ENCODE data around the gene KDM3A. TPM values are rescaled to one million over a fixed set of nuclear protein-coding genes. Genes with fewer than 3 reads are reported as not detected.

KDM3A gene
- total and polyA plus RNA-seq, 2 of the 8 experiments (the other 6 are each of a cell fraction or from before 2014, with no cell fraction given), result 15.8 to 29.2 TPM

- no peak for FAIRE-seq
- DNase-seq (ENCODE audit: low read depth in 1 of 2, low spot score in 2 of 2), result no peak
- H3K18ac ChIP-seq (ENCODE audit: extremely low read depth, low read length), result no peak overlapping the region
- CTCF ChIA-PET (ENCODE audit: partially characterized antibody), result no interaction called here
- H3K4me2 ChIP-seq (ENCODE audit: insufficient read depth in 1 of 2, low read depth in 2 of 2, low read length in 2 of 2), result no peak overlapping the region
- H2AK5ac ChIP-seq (ENCODE audit: low read depth, low read length), result no peak overlapping the region
- TF ChIP-seq GTF2F1 (IDR thresholded peaks at IDR 0.05; ENCODE audit: borderline replicate concordance, low read depth, low read length), result no peak
- no peak for TF ChIP-seq TAF7 (optimal IDR thresholded peaks at IDR 0.05; ENCODE audit: borderline replicate concordance, low read depth, low read length)
- no peak for TF ChIP-seq HDAC2 (IDR thresholded peaks at IDR 0.05; ENCODE audit: borderline replicate concordance in 1 of 2, low read depth in 2 of 2, low read length in 2 of 2)
- H2BK120ac ChIP-seq (replicated peaks; ENCODE audit: low read depth, low read length), result no peak overlapping the region
- H3K27ac ChIP-seq (ENCODE audit: low read depth, low read length), result no peak overlapping the region
- H3K4me1 ChIP-seq (replicated peaks in 1 of 4; ENCODE audit: control insufficient read depth in 3 of 4, insufficient read depth in 4 of 4, low read length in 3 of 4), result no peaks in the 10 kb centered on the region
- H2BK12ac ChIP-seq (ENCODE audit: low read depth, low read length), result no peak overlapping the region
- no peak overlapping the region for H3K4ac ChIP-seq (replicated peaks; ENCODE audit: insufficient read length, low read depth, low read length)
- no peak overlapping the region for H3K56ac ChIP-seq (replicated peaks; ENCODE audit: insufficient read length, low read depth, low read length)
- H3K79me1 ChIP-seq (ENCODE audit: low read depth, low read length), result no peaks in the 10 kb centered on the region
- no peak overlapping the region for H2AFZ ChIP-seq (ENCODE audit: low read length)
- no peaks in the 10 kb centered on the region; a peak in 1 of 7 replicates for H3K27me3 ChIP-seq (replicated peaks in 1 of 4; ENCODE audit: control insufficient read depth in 3 of 4, extremely low read depth in 1 of 4, insufficient read depth in 3 of 4, low read length in 3 of 4)
- H2BK15ac ChIP-seq (ENCODE audit: low read length), result no peak overlapping the region
- H4K5ac ChIP-seq (ENCODE audit: insufficient read length, low read depth, low read length), result no peak overlapping the region
- H2BK5ac ChIP-seq (ENCODE audit: low read depth, low read length), result no peak overlapping the region
- no peak overlapping the region for H2BK20ac ChIP-seq (ENCODE audit: low read length)
- H4K20me1 ChIP-seq (replicated peaks in 1 of 2; ENCODE audit: control insufficient read depth in 1 of 2, insufficient read depth in 2 of 2, low read length in 2 of 2), result no peaks in the 10 kb centered on the region
- no peak overlapping the region for H3K23ac ChIP-seq (ENCODE audit: insufficient read length)
- no peak overlapping the region for H3K9ac ChIP-seq (replicated peaks in 1 of 4; ENCODE audit: extremely low read depth in 1 of 4, low read depth in 3 of 4, low read length in 3 of 4)
- H3K23me2 ChIP-seq (ENCODE audit: low read depth, low read length), result no peaks in the 10 kb centered on the region
- no peak overlapping the region for H4K8ac ChIP-seq (ENCODE audit: extremely low read depth, insufficient read depth, low read length)
- no peak overlapping the region for H4K91ac ChIP-seq (replicated peaks; ENCODE audit: insufficient read length, low read length)
- no peaks in the 10 kb centered on the region for H3K79me2 ChIP-seq (ENCODE audit: control insufficient read depth in 1 of 2, insufficient read depth in 2 of 2, low read length in 2 of 2)
- WGBS, 2 experiments (ENCODE audit: extremely low coverage in 1 of 2, insufficient coverage in 1 of 2, insufficient read length in 1 of 2, insufficient replicate concordance in 2 of 2, low coverage in 1 of 2, low lambda C conversion rate in 2 of 2, missing lambda C conversion rate in 1 of 2), result 80% methylated on average over 1 of the region's 1 CpG; no CpG with 5 or more reads in 1 of the 2 experiments
- H3K4me3 ChIP-seq (ENCODE audit: extremely low read depth in 1 of 4, insufficient read depth in 2 of 4, low read depth in 3 of 4, low read length in 4 of 4), result no peak overlapping the region
- no peaks in the 10 kb centered on the region for H3K36me3 ChIP-seq (ENCODE audit: control insufficient read depth in 2 of 4, insufficient read depth in 4 of 4, low read length in 3 of 4)
- POLR2A ChIA-PET (ENCODE audit: partially characterized antibody), result no interaction called here
- H3K14ac ChIP-seq (ENCODE audit: insufficient read length), result no peak overlapping the region
- 0 out of 4 replicates have a peak, but pooled peaks cover 0 to 2% of the 10 kb centered on the region in 2 experiments for H3K9me3 ChIP-seq (ENCODE audit: insufficient read depth in 2 of 2, low read depth in 1 of 2, low read length in 1 of 2)
These were observed 11.8 kb upstream of the KDM3A start for GRCh38 chr2:86429335-86429734.
